Heart left ventricle (tissue), 16 donors: ENCODE results near the gene ZSWIM4. TPM values are rescaled to one million over a fixed set of nuclear protein-coding genes. Genes with fewer than 3 reads are reported as not detected.
A peak's percentile ranks its signal among the peaks of the same experiment; 100 is the strongest.

Experiments
- ATAC-seq, 4 donors: fragments of 200-7000 bp; cut with Tn5 transposase; one replicate each; pipeline ENCODE4 v1.9.1; 2020 to 2022; ENCODE audit warnings: moderate library complexity in 4 of 4, mild to moderate bottlenecking in 3 of 4, moderate number of reproducible peaks in 1 of 4
- DNase-seq, 5 donors: peaks; one replicate each; pipeline ENCODE4 v3.0.0-alpha.2; 2020
- H3K27ac ChIP-seq, 12 donors: fragments of 200-600 bp; sonication (generic) in 4 of 12; one replicate each; pipeline versions ENCODE4 v1.5.0 to v1.8.0; 2016 to 2022; ENCODE audit warnings: mild to moderate bottlenecking in 2 of 12
- H3K27me3 ChIP-seq, 9 donors: fragments of 200-600 bp; sonication (generic) in 2 of 9; one replicate each; pipeline versions ENCODE4 v1.5.1 to v1.8.0; 2016 to 2022; ENCODE audit warnings: mild to moderate bottlenecking in 3 of 9
- H3K36me3 ChIP-seq, 9 donors: fragments of 200-600 bp; sonication (generic) in 2 of 9; one replicate each; pipeline versions ENCODE4 v1.5.0 to v1.8.0; 2018 to 2022; ENCODE audit warnings: mild to moderate bottlenecking in 2 of 9
- H3K4me1 ChIP-seq, 12 donors: fragments of 200-600 bp; sonication (generic) in 4 of 12; one replicate each; pipeline versions ENCODE4 v1.5.0 to v1.8.0; 2016 to 2022; ENCODE audit warnings: mild to moderate bottlenecking in 3 of 12
- H3K4me3 ChIP-seq, 12 donors: fragments of 200-600 bp; sonication (generic) in 4 of 12; one replicate each; pipeline versions ENCODE4 v1.5.0 to v1.8.0; 2017 to 2022; ENCODE audit warnings: mild to moderate bottlenecking in 9 of 12, moderate library complexity in 4 of 12
- H3K9me3 ChIP-seq, 12 donors: fragments of 200-600 bp; sonication (generic) in 4 of 12; one replicate each; pipeline versions ENCODE4 v1.5.0 to v1.8.0; 2016 to 2022; ENCODE audit warnings: mild to moderate bottlenecking in 1 of 12
- POLR2A ChIP-seq, 2 donors: fragments of 450-650 bp; IDR thresholded peaks; one replicate each; pipeline ENCODE4 v1.6.1; 2017; ENCODE audit warnings: antibody characterized with exemption in 2 of 2, mild to moderate bottlenecking in 2 of 2, moderate library complexity in 2 of 2
- WGBS, 4 donors: extraction: QIAGEN DNeasy Blood & Tissue Kit in 2 of 4; methylation state at CpG; one replicate each; pipeline versions ENCODE4 v1.1.5 to v1.1.7; 2013 to 2018; 5-methylcytosine and 5-hydroxymethylcytosine counted together
- intact Hi-C, 10 donors: fragments of 100-400 bp; cut with DNase I; formaldehyde crosslinking; loops; one replicate each; pipeline versions ENCODE4 v1.11.1 to v1.14.2; 2022
- polyA plus RNA-seq, 2 donors: library from polyadenylated mRNA; stranded (reverse); fragments of 200-250 nt; gene quantifications; one replicate each; pipeline ENCODE4 v1.2.3, GENCODE V29; 2013
- total RNA-seq, 9 donors: library from RNA; depleted of rRNA in 2 of 9; stranded (reverse); fragments of >200 nt in 2 of 9; fragmentation: NEBNext Ultra II Directional in 3 of 9; extraction: Animal tissue kit (Norgen Biotek cat#: 25700) in 3 of 9; gene quantifications; one replicate each; pipeline versions ENCODE4 v1.1.0 to v1.2.4, GENCODE V29; 2016 to 2023
- TF ChIP-seq, protein P1 (sequence below), 12 donors: fragments of 200-600 bp; sonication (generic) in 4 of 12; IDR thresholded peaks; one replicate each; pipeline versions ENCODE4 v1.5.0 to v1.8.0; 2018 to 2022; ENCODE audit warnings: antibody characterized with exemption in 12 of 12, mild to moderate bottlenecking in 5 of 12
- donor health status: ischemic (EF 13 %, LVEDD 7.1; RV severe dilation, severe dysfunction).
- donor health status: healthy with polysubstance abuse.
- donor health status: DM: no; HTN: yes; CAD: no.
- donor health status: DM: no; HTN: no; CAD: no.
- donor health status: ischemic (EF 25% LVEDD 6.9; RV normal size, moderate dysfunction).
- donor health status: ischemic (EF 25% LVEDD 5.7; RV mildly dilated, moderate dysfunction).
- donor health status: healthy.
- donor health status: DM: yes; HTN: yes; CAD: no.
- donor health status: ischemic (EF 35%, LVEDD 5.7; RV mildly dilated, moderate dysfunction).
- donor health status: nonischemic (EF 11% LVEDD 7.7; RV severe dilation, severe dysfunction).
- donor health status: DM: yes; HTN: yes; CAD: no.
- donor health status: PGD.
- donor health status: ischemic (EF 29% LVEDD 5.4; RV normal size, mild dysfunction).
- donor health status: nonischemic (EF 23%, LVEDD 6.1; RV moderate dilation, normal function).

ZSWIM4 gene
- total and polyA plus RNA-seq, 11 donors, result 1.3 to 10.9 (median 3.3) TPM

DNA sequence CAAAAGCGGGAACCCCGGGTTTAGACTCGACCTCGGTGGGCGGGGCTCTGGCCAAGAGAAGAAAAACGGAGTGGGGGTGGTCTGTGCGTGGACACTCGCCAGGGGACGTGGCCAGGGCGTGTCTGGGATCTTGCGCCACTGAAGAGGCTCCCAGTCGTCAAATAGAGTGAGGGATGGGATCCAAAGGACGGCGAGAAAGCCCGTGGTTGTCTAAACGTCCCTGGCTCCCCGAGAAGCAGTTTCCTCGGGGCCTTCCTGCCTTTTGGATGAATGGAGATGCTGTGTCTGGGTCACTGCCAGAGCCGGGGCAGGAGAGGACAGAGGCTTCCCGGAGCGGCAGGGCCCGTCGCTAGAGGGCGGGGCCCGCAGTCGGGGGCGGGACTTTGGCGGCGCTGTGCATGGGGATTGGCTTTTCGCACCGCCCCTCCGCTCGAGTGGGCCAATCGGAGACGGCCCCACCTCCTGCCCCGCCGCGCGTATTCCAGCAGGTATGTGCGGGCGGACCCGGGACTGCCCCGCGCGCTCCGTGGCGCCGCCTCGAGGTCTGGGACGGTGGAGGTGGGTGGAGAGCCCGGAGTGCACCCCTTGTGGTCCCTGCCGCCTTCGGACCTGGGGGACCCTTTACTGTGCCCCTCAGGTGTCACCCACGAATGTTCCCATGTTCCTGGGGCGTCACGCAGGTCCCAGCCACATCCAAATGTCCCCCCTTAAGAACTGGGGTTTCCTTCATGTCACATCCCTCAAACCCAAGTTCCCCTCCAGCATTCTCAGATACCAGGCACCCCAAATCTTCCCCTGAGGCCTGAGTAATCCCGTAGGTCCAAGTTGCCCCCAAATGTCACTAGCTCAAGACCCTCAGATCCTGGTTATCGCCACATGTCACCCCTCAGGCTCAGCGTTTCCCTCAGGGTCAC, 38.3 kb downstream of the ZSWIM4 start:
- intact Hi-C loops, result loop anchor here in 4 of 10 donors (5.0 kb wide), 1 partner anchor 36 kb away; the partner anchor contains the start of gene ZSWIM4 (in 4 of the 4)
- Histone ChIP-seq H3K36me3 (peaks cover 0 to 71% (median 43%) of the 10 kb centered on the region in 9 donors), H3K4me3 (peak overlapping the region in 7 of 12 donors; percentile 3 to 43 (median 24)), H3K27ac (peak overlapping the region; percentile 54 to 100 (median 88)), H3K4me1 (peaks cover 25 to 65% (median 58%) of the 10 kb centered on the region in 12 donors), H3K27me3 (no peaks in the 10 kb centered on the region), H3K9me3 (no peaks in the 10 kb centered on the region)
- DNase-seq (peak; percentile 94 to 97 (median 97)), ATAC-seq (peak; percentile 83 to 88 (median 84))
- 7 to 13% (median 9%) methylated on average over 33 to 59 of the region's 59 CpGs for WGBS, 4 donors
- TF ChIP-seq, protein P1, sequence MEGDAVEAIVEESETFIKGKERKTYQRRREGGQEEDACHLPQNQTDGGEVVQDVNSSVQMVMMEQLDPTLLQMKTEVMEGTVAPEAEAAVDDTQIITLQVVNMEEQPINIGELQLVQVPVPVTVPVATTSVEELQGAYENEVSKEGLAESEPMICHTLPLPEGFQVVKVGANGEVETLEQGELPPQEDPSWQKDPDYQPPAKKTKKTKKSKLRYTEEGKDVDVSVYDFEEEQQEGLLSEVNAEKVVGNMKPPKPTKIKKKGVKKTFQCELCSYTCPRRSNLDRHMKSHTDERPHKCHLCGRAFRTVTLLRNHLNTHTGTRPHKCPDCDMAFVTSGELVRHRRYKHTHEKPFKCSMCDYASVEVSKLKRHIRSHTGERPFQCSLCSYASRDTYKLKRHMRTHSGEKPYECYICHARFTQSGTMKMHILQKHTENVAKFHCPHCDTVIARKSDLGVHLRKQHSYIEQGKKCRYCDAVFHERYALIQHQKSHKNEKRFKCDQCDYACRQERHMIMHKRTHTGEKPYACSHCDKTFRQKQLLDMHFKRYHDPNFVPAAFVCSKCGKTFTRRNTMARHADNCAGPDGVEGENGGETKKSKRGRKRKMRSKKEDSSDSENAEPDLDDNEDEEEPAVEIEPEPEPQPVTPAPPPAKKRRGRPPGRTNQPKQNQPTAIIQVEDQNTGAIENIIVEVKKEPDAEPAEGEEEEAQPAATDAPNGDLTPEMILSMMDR (IDR thresholded peaks at IDR 0.05), result peak in 11 of 12 donors; percentile 9 to 57 (median 44)
- peak in 1 of 2 donors; percentile 63 for TF ChIP-seq POLR2A (IDR thresholded peaks at IDR 0.05)

DNA sequence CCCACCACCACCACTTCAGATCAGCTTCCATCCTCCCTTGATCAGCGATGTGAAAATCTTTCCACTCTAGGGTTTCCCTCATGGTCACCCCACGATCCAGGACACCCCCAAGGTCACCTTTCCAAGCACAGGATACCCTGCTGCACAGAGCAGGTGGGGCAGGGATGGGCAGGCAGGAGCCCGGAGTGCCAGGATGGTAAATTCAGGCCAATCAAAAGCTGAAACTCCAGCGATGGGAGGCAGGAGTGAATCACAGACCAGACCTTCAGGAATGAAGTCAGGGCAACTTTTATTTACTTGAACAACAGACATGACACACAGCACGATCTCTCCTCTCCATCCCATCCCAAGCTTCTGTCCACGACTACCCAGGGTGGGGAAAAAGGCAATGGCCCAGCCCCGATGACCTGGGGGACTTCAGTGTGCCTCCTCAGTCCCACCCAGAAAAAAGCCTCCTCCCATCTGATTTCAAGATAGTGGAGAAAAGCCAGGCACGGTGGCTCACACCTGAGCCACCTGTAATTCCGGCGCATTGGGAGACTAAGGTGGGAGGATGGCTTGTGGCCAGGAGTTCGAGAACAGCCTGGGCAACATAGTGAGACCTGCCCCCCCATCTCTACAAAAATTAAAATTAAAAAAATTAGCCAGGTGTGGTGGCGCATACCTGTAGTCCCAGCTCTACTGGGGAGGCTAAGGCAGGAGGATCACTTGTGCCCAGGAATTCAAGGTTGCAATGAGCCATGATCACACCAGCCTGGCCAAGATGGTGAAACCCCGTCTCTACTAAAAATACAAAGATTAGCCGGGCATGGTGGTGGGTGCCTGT, 39.2 kb downstream of the ZSWIM4 start:
- peaks cover 0 to 68% (median 45%) of the 10 kb centered on the region in 9 donors for H3K36me3 ChIP-seq
- 63 to 69% (median 66%) methylated on average over 14 of the region's 14 CpGs for WGBS, 4 donors
- intact Hi-C loops, result loop anchor here in 6 of 10 donors (5.0 kb wide), 1 partner anchor 37 kb away; the partner anchor contains the start of gene ZSWIM4 (in 6 of the 6)
- ATAC-seq, result no peak
- no peaks in the 10 kb centered on the region for H3K9me3 ChIP-seq
- no peaks in the 10 kb centered on the region for H3K27me3 ChIP-seq
- peak overlapping the region; percentile 54 to 100 (median 99) for H3K27ac ChIP-seq
- H3K4me1 ChIP-seq, result peaks cover 25 to 72% (median 62%) of the 10 kb centered on the region in 12 donors
- no peak for DNase-seq
- peak overlapping the region in 3 of 12 donors; percentile 3 to 43 (median 35) for H3K4me3 ChIP-seq
- TF ChIP-seq POLR2A (IDR thresholded peaks at IDR 0.05), result peak in 1 of 2 donors; percentile 3
- TF ChIP-seq, protein P1 (IDR thresholded peaks at IDR 0.05), result no peak

DNA sequence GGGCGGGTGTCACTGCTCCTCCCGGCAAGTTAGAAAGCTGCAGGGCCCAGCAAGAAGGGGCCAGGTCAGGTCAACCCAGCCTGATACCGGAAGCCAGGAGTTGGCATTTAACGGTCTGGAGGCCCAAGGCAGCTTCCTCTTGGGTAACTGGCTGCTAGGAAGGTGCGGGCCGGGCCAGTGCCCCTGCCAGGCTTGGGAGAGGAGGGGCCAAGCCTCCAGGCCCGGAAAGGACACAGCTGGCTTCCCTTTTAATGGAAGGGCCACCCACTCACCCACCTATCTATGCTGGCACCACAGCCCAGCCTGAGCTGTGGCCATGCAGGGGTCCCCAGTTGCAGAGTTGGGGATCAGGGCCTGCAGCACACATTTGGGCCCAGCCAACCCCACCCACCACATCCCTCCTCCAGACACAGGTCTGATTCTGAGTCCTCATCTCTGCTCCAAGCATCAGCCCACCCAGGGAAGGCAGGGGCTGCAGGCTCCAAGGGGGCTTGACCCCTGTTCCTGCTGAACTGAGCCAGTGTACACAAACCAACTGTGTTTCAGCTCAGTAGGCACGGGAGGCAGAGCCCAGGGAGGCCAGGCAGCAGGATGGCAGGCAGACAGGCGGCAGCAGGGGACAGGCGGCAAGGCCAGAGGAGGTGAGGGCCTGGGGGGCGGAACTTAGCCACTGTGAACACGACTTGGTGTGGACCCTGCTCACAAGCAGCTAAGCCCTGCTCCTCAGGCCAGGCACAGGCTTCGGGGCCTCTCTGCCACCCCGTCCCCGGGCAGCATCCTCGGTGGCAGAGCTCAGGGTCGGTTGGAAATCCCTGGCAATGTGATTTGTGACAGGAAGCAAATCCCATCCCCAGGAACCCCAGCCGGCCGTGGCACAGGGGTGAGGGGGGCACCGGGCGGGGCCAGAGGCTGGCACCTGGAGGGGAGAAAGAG, 40.8 kb downstream of the ZSWIM4 start:
- intact Hi-C loops, result loop anchor here in 2 of 10 donors (5.0 kb wide), 1 partner anchor 39 kb away; the partner anchor contains the start of gene ZSWIM4 (in 2 of the 2)
- ATAC-seq (no peak), DNase-seq (peak; percentile 42 to 85 (median 71))
- WGBS, 4 donors, result 24 to 43% (median 33%) methylated on average over 16 to 21 of the region's 21 CpGs
- peaks cover 25 to 82% (median 63%) of the 10 kb centered on the region in 12 donors for H3K4me1 ChIP-seq
- TF ChIP-seq, protein P1 (IDR thresholded peaks at IDR 0.05), result no peak
- TF ChIP-seq POLR2A (IDR thresholded peaks at IDR 0.05), result no peak
- peak overlapping the region; percentile 78 to 100 (median 100) for H3K27ac ChIP-seq
- H3K4me3 ChIP-seq, result peak overlapping the region in 8 of 12 donors; percentile 5 to 99 (median 57)
- H3K36me3 ChIP-seq, result peaks cover 0 to 61% (median 39%) of the 10 kb centered on the region in 9 donors
- H3K9me3 ChIP-seq, result no peaks in the 10 kb centered on the region
- H3K27me3 ChIP-seq, result no peaks in the 10 kb centered on the region
